ENCODE results near the gene TFAP2E.
"Not testable (repeated sequence)": the region's sequence is repeated elsewhere in the genome, so short reads cannot be mapped to it uniquely, and the experiment has no call there.

The TFAP2E gene

DNA sequence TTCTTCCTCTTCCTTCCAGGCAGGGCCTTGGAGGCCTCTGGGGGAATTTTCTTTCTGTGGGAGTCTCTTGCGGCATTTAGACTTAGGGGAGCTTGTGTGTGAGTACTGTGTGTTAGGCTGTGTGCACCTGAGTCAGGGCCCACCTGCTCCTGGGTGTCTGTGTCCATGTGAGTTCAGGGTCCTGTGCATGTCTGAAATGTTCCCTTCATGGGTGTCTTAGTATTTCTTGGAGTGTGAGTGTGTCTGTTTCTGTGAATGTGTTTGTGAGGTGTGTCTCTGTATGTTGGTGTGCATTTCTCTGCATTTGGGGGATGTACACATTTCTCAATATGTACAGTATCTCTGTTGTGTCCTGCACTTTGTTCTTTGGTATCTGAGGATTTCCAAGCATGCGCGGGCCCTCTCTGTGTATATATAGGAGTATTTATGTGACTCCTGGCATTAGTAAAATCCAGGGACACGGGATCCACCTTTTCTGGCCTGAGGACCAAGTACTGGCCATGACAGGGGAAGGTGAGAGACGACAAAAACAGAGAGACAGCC is 2.4 kb downstream of the TFAP2E start:
- TF ChIP-seq, protein P1, sequence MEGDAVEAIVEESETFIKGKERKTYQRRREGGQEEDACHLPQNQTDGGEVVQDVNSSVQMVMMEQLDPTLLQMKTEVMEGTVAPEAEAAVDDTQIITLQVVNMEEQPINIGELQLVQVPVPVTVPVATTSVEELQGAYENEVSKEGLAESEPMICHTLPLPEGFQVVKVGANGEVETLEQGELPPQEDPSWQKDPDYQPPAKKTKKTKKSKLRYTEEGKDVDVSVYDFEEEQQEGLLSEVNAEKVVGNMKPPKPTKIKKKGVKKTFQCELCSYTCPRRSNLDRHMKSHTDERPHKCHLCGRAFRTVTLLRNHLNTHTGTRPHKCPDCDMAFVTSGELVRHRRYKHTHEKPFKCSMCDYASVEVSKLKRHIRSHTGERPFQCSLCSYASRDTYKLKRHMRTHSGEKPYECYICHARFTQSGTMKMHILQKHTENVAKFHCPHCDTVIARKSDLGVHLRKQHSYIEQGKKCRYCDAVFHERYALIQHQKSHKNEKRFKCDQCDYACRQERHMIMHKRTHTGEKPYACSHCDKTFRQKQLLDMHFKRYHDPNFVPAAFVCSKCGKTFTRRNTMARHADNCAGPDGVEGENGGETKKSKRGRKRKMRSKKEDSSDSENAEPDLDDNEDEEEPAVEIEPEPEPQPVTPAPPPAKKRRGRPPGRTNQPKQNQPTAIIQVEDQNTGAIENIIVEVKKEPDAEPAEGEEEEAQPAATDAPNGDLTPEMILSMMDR (conservative IDR thresholded peaks at IDR 0.05; ENCODE audit: low read depth), result no peak
- CTCF ChIA-PET, result no interaction called here
- DNase-seq (ENCODE audit: low spot score), result no peak
- POLR2A ChIA-PET (ENCODE audit: low non-redundant PET), result no interaction called here
- H3K27ac ChIP-seq, result no peak overlapping the region

DNA sequence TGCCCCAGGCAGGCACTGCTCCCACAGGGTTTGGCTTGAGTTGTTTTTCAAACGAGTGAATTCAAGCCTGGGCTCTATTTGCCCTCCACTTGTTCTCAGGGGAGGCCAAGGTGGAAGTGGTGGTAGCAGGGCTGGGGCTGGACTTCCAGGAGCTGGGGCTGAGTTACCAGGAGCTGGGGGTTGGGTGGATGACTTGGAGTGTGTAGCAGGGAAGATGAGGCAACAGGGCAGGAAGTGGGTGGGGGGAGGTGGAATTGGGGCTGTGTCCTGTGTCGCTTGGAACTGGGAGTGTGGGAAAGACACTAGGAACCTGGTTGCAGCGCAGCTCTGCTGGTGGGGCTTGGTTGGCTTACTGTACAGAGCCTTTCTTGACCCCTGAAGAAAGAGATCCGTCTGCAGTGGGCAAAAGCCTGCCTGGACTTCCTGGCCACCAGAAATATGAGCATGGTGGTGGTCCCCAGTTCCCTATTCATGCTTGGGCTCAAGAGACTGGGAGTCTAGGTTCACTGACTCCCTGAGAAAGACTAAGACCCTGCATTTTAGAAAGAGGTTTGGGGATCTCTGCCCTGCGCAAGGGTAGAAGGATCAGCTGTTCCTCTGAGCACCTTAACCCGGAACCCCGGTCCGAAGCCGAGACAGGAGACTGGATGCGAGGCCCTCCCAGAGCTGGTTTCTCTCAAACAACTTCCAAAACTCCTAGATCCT is 3.1 kb downstream of the TFAP2E start:
- no peak overlapping the region for H3K27ac ChIP-seq
- no peak for DNase-seq (ENCODE audit: low spot score)
- TF ChIP-seq, protein P1 (conservative IDR thresholded peaks at IDR 0.05; ENCODE audit: low read depth), result no peak
- ChIA-PET POLR2A (ENCODE audit: low non-redundant PET) (no interaction called here), CTCF (no interaction called here)

DNA sequence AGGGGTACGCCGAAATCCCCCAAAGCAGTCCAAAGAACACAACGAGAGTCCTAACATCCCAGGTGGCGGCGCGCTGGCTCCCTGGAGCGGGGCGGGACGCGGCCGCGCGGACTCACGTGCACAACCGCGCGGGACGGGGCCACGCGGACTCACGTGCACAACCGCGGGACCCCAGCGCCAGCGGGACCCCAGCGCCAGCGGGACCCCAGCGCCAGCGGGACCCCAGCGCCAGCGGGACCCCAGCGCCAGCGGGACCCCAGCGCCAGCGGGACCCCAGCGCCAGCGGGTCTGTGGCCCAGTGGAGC is 3.6 kb downstream of the TFAP2E start:
- H3K27ac ChIP-seq; DNase-seq (ENCODE audit: low spot score); CTCF ChIA-PET; POLR2A ChIA-PET (ENCODE audit: low non-redundant PET): not testable (repeated sequence)

DNA sequence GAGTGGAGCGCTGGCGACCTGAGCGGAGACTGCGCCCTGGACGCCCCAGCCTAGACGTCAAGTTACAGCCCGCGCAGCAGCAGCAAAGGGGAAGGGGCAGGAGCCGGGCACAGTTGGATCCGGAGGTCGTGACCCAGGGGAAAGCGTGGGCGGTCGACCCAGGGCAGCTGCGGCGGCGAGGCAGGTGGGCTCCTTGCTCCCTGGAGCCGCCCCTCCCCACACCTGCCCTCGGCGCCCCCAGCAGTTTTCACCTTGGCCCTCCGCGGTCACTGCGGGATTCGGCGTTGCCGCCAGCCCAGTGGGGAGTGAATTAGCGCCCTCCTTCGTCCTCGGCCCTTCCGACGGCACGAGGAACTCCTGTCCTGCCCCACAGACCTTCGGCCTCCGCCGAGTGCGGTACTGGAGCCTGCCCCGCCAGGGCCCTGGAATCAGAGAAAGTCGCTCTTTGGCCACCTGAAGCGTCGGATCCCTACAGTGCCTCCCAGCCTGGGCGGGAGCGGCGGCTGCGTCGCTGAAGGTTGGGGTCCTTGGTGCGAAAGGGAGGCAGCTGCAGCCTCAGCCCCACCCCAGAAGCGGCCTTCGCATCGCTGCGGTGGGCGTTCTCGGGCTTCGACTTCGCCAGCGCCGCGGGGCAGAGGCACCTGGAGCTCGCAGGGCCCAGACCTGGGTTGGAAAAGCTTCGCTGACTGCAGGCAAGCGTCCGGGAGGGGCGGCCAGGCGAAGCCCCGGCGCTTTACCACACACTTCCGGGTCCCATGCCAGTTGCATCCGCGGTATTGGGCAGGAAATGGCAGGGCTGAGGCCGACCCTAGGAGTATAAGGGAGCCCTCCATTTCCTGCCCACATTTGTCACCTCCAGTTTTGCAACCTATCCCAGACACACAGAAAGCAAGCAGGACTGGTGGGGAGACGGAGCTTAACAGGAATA is 4.2 kb downstream of the TFAP2E start:
- no peak for DNase-seq (ENCODE audit: low spot score)
- H3K27ac ChIP-seq, result no peak overlapping the region
- TF ChIP-seq, protein P1 (conservative IDR thresholded peaks at IDR 0.05; ENCODE audit: low read depth), result no peak
- POLR2A ChIA-PET (ENCODE audit: low non-redundant PET), result no interaction called here
- CTCF ChIA-PET, result no interaction called here

DNA sequence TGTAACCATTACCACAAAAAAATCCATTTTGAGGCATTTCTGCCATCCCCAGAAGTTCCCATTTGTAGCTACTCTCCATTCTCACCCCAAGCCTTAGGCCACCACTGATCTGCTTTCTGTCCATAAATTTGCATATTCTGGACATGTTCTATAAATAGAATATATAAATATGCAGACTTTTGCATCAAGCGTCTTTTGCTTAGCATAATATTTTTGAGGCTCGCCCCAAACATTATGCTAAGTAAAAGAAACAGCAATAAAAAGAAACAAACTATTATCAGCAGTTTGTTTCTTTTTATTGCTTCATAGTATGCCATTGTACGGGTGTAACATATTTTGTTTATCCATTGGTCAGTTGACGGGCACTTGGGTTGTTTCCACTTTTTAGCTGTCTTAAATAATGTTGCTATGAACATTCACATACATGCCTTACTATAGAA is 7.9 kb downstream of the TFAP2E start:
- CTCF ChIA-PET, result interaction anchor here (0.5 kb wide), 1 partner anchor 130 kb away, joined by 3 read pairs; no protein-coding TSS in a partner anchor
- TF ChIP-seq, protein P1 (conservative IDR thresholded peaks at IDR 0.05; ENCODE audit: low read depth), result no peak
- DNase-seq (ENCODE audit: low spot score), result no peak
- POLR2A ChIA-PET (ENCODE audit: low non-redundant PET), result no interaction called here
- no peak overlapping the region for H3K27ac ChIP-seq

DNA sequence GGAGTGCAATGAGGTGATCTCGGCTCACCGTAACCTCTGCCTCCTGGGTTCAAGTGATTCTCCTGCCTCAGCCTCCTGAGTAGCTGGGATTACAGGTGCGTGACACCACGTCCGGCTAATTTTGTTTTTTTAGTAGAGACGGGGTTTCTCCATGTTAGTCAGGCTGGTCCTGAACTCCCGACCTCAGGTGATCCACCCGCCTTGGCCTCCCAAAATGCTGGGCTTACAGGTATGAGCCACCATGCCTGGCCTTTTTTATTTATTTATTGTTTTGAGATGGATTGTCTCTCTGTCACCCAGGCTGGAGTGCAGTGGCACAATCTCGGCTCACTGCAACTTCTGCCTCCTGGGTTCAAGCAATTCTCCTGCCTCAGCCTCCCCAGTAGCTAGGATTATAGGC is 8.5 kb downstream of the TFAP2E start:
- CTCF ChIA-PET; POLR2A ChIA-PET (ENCODE audit: low non-redundant PET); H3K27ac ChIP-seq; DNase-seq (ENCODE audit: low spot score): not testable (repeated sequence)

DNA sequence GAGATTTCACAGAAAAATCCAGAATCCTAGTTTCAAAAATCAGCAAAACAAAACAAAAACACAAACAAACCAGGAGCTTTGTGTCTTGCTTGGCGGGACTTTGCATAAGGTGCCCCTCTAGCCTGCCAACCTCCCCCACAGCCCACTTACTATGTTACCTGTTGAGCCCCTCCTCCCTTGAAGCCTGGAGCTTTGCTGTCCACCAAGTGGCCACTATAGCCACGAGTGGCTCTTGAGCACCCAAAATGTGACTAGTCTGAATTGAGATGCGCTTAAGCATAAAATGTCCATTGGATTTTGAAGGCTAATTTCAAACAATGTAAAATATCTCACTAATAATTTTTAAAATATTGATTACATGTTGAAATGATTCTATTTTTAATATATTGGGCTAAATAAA is 12.2 kb downstream of the TFAP2E start:
- TF ChIP-seq, protein P1 (conservative IDR thresholded peaks at IDR 0.05; ENCODE audit: low read depth), result no peak
- ChIA-PET CTCF (interaction anchor here (0.6 kb wide), 1 partner anchor 333 kb away, joined by 4 read pairs; no protein-coding TSS in a partner anchor), POLR2A (ENCODE audit: low non-redundant PET) (no interaction called here)
- DNase-seq (ENCODE audit: low spot score), result no peak
- H3K27ac ChIP-seq, result no peak overlapping the region

DNA sequence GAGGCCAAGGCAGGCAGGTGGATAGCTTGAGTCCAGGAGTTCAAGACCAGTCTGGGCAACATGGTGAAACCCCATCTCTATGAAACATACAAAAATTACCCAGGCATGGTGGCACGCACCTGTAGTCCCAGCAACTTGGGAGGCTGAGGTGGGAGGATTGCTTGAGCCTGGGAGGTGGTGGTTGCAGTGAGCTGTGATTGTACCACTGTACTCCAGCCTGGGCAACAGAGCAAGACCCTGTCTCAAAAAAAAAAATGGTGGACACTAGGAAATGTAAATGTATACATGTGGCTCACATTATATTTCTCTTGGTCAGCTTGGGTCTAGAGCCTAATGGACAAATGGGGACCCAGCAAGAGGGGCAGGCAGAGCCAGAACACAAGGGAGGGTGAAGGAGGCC is 12.7 kb downstream of the TFAP2E start:
- DNase-seq (ENCODE audit: low spot score); POLR2A ChIA-PET (ENCODE audit: low non-redundant PET); H3K27ac ChIP-seq: not testable (repeated sequence)
- CTCF ChIA-PET, result interaction anchor here (0.6 kb wide), 1 partner anchor 333 kb away, joined by 4 read pairs; no protein-coding TSS in a partner anchor
